Activated T-helper 9 cell treated with anti-CD3 and anti-CD28 coated beads, Interleukin-2, amount 50 U/mL, for 16 hours (primary cell): ENCODE data around the gene LTBP4.

Experiments
- DNase-seq: peaks from one replicate; pipeline ENCODE4 v3.0.0-alpha.2; 2020; ENCODE audit warnings: low read depth

The LTBP4 gene

GRCh38 chr19:40597329-40597838 lies 3.8 kb upstream of the LTBP4 start:
- no peak for DNase-seq

- peak; percentile 76 for DNase-seq
Measured at GRCh38 chr19:40598121-40598917, 2.9 kb upstream of the LTBP4 start.

GRCh38 chr19:40598918-40599307 lies 2.3 kb upstream of the LTBP4 start:
- DNase-seq, result no peak

- DNase-seq, result no peak
Measured at GRCh38 chr19:40599331-40599901, 1.8 kb upstream of the LTBP4 start.

- DNase-seq, result no peak
Measured at GRCh38 chr19:40599902-40600569, 1.1 kb upstream of the LTBP4 start.

- DNase-seq, result no peak
Measured at GRCh38 chr19:40600570-40601133, 517 bp upstream of the LTBP4 start.

GRCh38 chr19:40603071-40603388 lies 1.9 kb downstream of the LTBP4 start:
- DNase-seq, result no peak

- peak; percentile 94 for DNase-seq
Measured at GRCh38 chr19:40603389-40604170, 2.4 kb downstream of the LTBP4 start.

- no peak for DNase-seq
Measured at GRCh38 chr19:40604171-40604646, 3.0 kb downstream of the LTBP4 start.

GRCh38 chr19:40604647-40605215 lies 3.6 kb downstream of the LTBP4 start:
- no peak for DNase-seq

GRCh38 chr19:40605216-40605971 lies 4.2 kb downstream of the LTBP4 start:
- DNase-seq, result peak; percentile 75

GRCh38 chr19:40607311-40608239 lies 6.4 kb downstream of the LTBP4 start:
- DNase-seq, result no peak

- DNase-seq, result no peak
Measured at GRCh38 chr19:40608240-40608621, 7.1 kb downstream of the LTBP4 start.

- DNase-seq, result no peak
Measured at GRCh38 chr19:40608957-40609356, 7.8 kb downstream of the LTBP4 start.

- DNase-seq, result peak; percentile 85
Measured at GRCh38 chr19:40609561-40610395, 8.6 kb downstream of the LTBP4 start.

GRCh38 chr19:40610396-40611064 lies 9.4 kb downstream of the LTBP4 start:
- peak; percentile 46 for DNase-seq

GRCh38 chr19:40611096-40611495 lies 9.9 kb downstream of the LTBP4 start:
- no peak for DNase-seq
